Dermis microvascular lymphatic vessel endothelial cell (primary cell): Measurements from ENCODE around the gene MYO5B. TPM values are rescaled to one million over a fixed set of nuclear protein-coding genes. Genes with fewer than 3 reads are reported as not detected.

Experiments used
- DNase-seq, 2 donors: peaks; one replicate each; pipeline versions ENCODE4 v3.0.0 to v3.0.0-alpha.2; 2010; ENCODE audit warnings: low read depth in 2 of 2
- total RNA-seq: library from RNA; depleted of rRNA; stranded (reverse); fragments of >200 nt; gene quantifications from 2 replicates; pipeline ENCODE4 v1.2.1, GENCODE V29; 2014

The MYO5B gene
- total RNA-seq, 1 donor from 2014 or later: 0.51 TPM

- DNase-seq: no peak
Measured at GRCh38 chr18:50152900-50153299, 42.0 kb downstream of the MYO5B start.

GRCh38 chr18:50151926-50152325 is 43.0 kb downstream of the MYO5B start:
- no peak for DNase-seq

GRCh38 chr18:50144540-50144939 is 50.4 kb downstream of the MYO5B start:
- DNase-seq: no peak

GRCh38 chr18:50143886-50144285 is 51.1 kb downstream of the MYO5B start:
- no peak for DNase-seq

GRCh38 chr18:50143294-50143693 is 51.7 kb downstream of the MYO5B start:
- DNase-seq: no peak

GRCh38 chr18:50142441-50143120 is 52.4 kb downstream of the MYO5B start:
- no peak for DNase-seq

GRCh38 chr18:50138181-50139064 is 56.5 kb downstream of the MYO5B start:
- DNase-seq: no peak

- DNase-seq: no peak
Measured at GRCh38 chr18:50135903-50136302, 59.0 kb downstream of the MYO5B start.

- DNase-seq: no peak
Measured at GRCh38 chr18:50133526-50133925, 61.4 kb downstream of the MYO5B start.

- no peak for DNase-seq
Measured at GRCh38 chr18:50131591-50131990, 63.4 kb downstream of the MYO5B start.

- no peak for DNase-seq
Measured at GRCh38 chr18:50128506-50129271, 66.3 kb downstream of the MYO5B start.

GRCh38 chr18:50127516-50128210 is 67.3 kb downstream of the MYO5B start:
- DNase-seq: no peak

GRCh38 chr18:50126471-50126870 is 68.5 kb downstream of the MYO5B start:
- DNase-seq: no peak

- DNase-seq: no peak
Measured at GRCh38 chr18:50125456-50125855, 69.5 kb downstream of the MYO5B start.

GRCh38 chr18:50119296-50119695 is 75.7 kb downstream of the MYO5B start:
- no peak for DNase-seq

GRCh38 chr18:50117863-50118262 is 77.1 kb downstream of the MYO5B start:
- DNase-seq: no peak

- DNase-seq: no peak
Measured at GRCh38 chr18:50115095-50115494, 79.9 kb downstream of the MYO5B start.

GRCh38 chr18:50114448-50114847 is 80.5 kb downstream of the MYO5B start:
- no peak for DNase-seq

GRCh38 chr18:50113726-50114125 is 81.2 kb downstream of the MYO5B start:
- DNase-seq: no peak

GRCh38 chr18:50111398-50111797 is 83.5 kb downstream of the MYO5B start:
- no peak for DNase-seq

GRCh38 chr18:50107468-50107977 is 87.4 kb downstream of the MYO5B start:
- no peak for DNase-seq
